Progenitor cell of endocrine pancreas (in vitro differentiated cells): ENCODE measurements around the gene WSCD1. TPM values are rescaled to one million over a fixed set of nuclear protein-coding genes. Genes with fewer than 3 reads are reported as not detected.

ENCODE experiments used
- DNase-seq: peaks from one replicate; pipeline ENCODE4 v3.0.0; 2021; ENCODE audit warnings: low spot score; ENCODE audit not compliant: unreplicated experiment
- H3K27ac Mint-ChIP-seq: 2 replicates; pipeline ENCODE4 v1.8.0; 2021; ENCODE audit warnings: mild to moderate bottlenecking, moderate library complexity, mixed read lengths
- H3K27me3 Mint-ChIP-seq: 2 replicates; pipeline ENCODE4 v1.8.0; 2021; ENCODE audit warnings: mixed read lengths
- H3K36me3 Mint-ChIP-seq: 2 replicates; pipeline ENCODE4 v1.8.0; 2022; ENCODE audit warnings: mixed read lengths; ENCODE audit not compliant: insufficient read depth
- H3K4me1 Mint-ChIP-seq: 2 replicates; pipeline ENCODE4 v1.8.0; 2021; ENCODE audit warnings: low read depth, mixed read lengths
- H3K4me3 Mint-ChIP-seq: 2 replicates; pipeline ENCODE4 v1.8.0; 2021; ENCODE audit warnings: low read depth, mild to moderate bottlenecking, moderate library complexity, mixed read lengths
- H3K9me3 Mint-ChIP-seq: 2 replicates; pipeline ENCODE4 v1.8.0; 2021; ENCODE audit warnings: low read depth, mixed read lengths
- CTCF ChIP-seq: fragments of 200-600 bp; sonication (generic); IDR thresholded peaks from one replicate; pipeline ENCODE4 v1.5.0; 2021; ENCODE audit warnings: antibody characterized with exemption, mild to moderate bottlenecking; ENCODE audit not compliant: unreplicated experiment
- total RNA-seq: library from RNA; stranded (reverse); gene quantifications from 2 replicates; pipeline ENCODE4 v1.2.1, GENCODE V29; 2021

WSCD1 gene
- total RNA-seq, 1 donor from 2014 or later: 10.3 TPM

- no peaks in the 10 kb centered on the region for H3K9me3 Mint-ChIP-seq
These were observed 12.6 kb upstream of the WSCD1 start for GRCh38 chr17:6057562-6057961.

GRCh38 chr17:6059406-6059805 is 10.8 kb upstream of the WSCD1 start:
- H3K4me1 Mint-ChIP-seq: peaks cover 7% of the 10 kb centered on the region
- H3K27ac Mint-ChIP-seq: no peak overlapping the region
- peaks cover 70% of the 10 kb centered on the region for H3K27me3 Mint-ChIP-seq
- TF ChIP-seq CTCF: no peak
- no peak overlapping the region for H3K4me3 Mint-ChIP-seq
- H3K9me3 Mint-ChIP-seq: no peaks in the 10 kb centered on the region
- no peak for DNase-seq
- H3K36me3 Mint-ChIP-seq: no peaks in the 10 kb centered on the region

More at GRCh38 chr17:6057562-6057961, 12.6 kb upstream of the WSCD1 start:
- Mint-ChIP-seq H3K36me3 (no peaks in the 10 kb centered on the region), H3K27me3 (peaks cover 52% of the 10 kb centered on the region), H3K4me3 (no peak overlapping the region), H3K27ac (no peak overlapping the region), H3K4me1 (peaks cover 13% of the 10 kb centered on the region)
- DNase-seq: no peak
- TF ChIP-seq CTCF: no peak

- Mint-ChIP-seq H3K9me3 (no peaks in the 10 kb centered on the region), H3K27me3 (peaks cover 76% of the 10 kb centered on the region), H3K27ac (no peak overlapping the region), H3K4me1 (no peaks in the 10 kb centered on the region), H3K36me3 (no peaks in the 10 kb centered on the region), H3K4me3 (no peak overlapping the region)
- TF ChIP-seq CTCF: no peak
- no peak for DNase-seq
These were observed 8.9 kb upstream of the WSCD1 start for GRCh38 chr17:6061290-6061689.

GRCh38 chr17:6064868-6065267 is 5.3 kb upstream of the WSCD1 start:
- TF ChIP-seq CTCF: no peak
- no peak overlapping the region for H3K27ac Mint-ChIP-seq
- DNase-seq: no peak
- peaks cover 91% of the 10 kb centered on the region for H3K27me3 Mint-ChIP-seq
- no peaks in the 10 kb centered on the region for H3K36me3 Mint-ChIP-seq
- no peaks in the 10 kb centered on the region for H3K9me3 Mint-ChIP-seq
- H3K4me1 Mint-ChIP-seq: peaks cover 8% of the 10 kb centered on the region
- H3K4me3 Mint-ChIP-seq: no peak overlapping the region

- Mint-ChIP-seq H3K4me1 (peaks cover 9% of the 10 kb centered on the region), H3K27ac (no peak overlapping the region), H3K27me3 (peaks cover 88% of the 10 kb centered on the region), H3K9me3 (no peaks in the 10 kb centered on the region), H3K36me3 (no peaks in the 10 kb centered on the region), H3K4me3 (no peak overlapping the region)
- DNase-seq: no peak
- no peak for TF ChIP-seq CTCF
These were observed 4.8 kb upstream of the WSCD1 start for GRCh38 chr17:6065351-6065750.
